ENCODE data around the gene CEP290.
A peak's percentile ranks its signal among the peaks of the same experiment; 100 is the strongest.
"Not testable (repeated sequence)": the region's sequence is repeated elsewhere in the genome, so short reads cannot be mapped to it uniquely, and the experiment has no call there.

Gene CEP290

DNA sequence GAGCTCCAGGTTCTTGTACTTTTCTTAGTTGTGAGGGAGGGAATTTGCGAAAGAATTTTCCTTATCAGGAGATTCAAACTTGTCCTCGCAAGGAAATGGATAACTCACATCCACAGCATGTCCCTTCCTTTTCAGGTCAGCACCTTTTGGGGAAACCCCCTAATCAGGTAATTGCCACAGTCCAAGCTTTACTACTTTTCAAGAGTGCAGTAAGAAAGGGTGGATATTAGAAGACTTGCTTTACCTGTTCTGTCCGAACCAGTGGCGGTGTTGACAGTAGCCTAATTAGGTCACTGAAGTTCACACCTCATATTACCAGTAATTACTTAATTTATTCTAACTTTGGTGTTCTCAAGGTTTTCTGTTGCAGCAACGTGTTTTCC is 106.0 kb downstream of the CEP290 start:
- H3K27me3 ChIP-seq (ENCODE audit: control insufficient read depth in 1 of 2, insufficient read depth in 2 of 2, low read length in 2 of 2) = no peaks in the 10 kb centered on the region
- H3K4me3 ChIP-seq (ENCODE audit: low read depth in 1 of 2, low read length in 2 of 2) = peak overlapping the region; percentile 83 to 84
- H3K9me3 ChIP-seq (ENCODE audit: low read length) = no peaks in the 10 kb centered on the region
- H3K27ac ChIP-seq (ENCODE audit: low read depth, low read length) = peak overlapping the region; percentile 70
- H3K4me1 ChIP-seq (ENCODE audit: insufficient read depth, low read length) = peaks cover 23% of the 10 kb centered on the region
- H3K36me3 ChIP-seq (ENCODE audit: insufficient read depth, low read length) = no peaks in the 10 kb centered on the region
- peak overlapping the region; percentile 88 for H3K9ac ChIP-seq (ENCODE audit: low read length)

DNA sequence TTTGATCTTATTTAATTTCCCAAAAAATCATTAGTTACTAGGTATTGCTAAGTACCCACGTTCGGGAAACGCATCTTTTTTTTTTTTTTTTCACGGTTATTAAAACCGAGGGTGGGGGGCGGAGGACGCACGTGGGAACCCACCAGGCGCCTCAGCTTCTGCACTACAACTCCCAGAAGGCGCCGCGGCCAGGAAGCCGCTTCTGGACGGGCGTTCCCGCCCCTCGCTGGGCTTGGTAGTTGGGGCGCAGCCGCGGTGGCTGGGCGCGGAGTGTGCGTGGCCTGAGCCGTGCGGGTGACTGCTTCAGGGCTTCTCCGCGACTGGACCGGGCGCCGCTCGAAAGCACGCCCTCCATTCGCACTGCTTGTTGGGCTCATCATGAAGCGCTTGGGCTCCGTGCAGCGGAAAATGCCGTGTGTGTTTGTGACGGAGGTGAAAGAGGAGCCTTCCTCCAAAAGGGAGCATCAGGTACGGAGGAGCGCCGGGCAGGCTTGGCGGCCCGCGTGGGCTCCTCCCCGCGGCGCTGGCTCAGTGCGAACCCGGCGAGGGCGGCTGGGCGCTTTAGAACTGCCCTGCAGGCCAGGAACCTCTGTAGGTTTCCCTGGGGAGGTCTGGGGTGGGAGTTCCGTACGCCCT is 106.5 kb downstream of the CEP290 start:
- no peaks in the 10 kb centered on the region for H3K36me3 ChIP-seq (ENCODE audit: insufficient read depth, low read length)
- no peaks in the 10 kb centered on the region for H3K27me3 ChIP-seq (ENCODE audit: control insufficient read depth in 1 of 2, insufficient read depth in 2 of 2, low read length in 2 of 2)
- peak overlapping the region; percentile 88 for H3K9ac ChIP-seq (ENCODE audit: low read length)
- H3K27ac ChIP-seq (ENCODE audit: low read depth, low read length) = peak overlapping the region; percentile 70
- H3K4me1 ChIP-seq (ENCODE audit: insufficient read depth, low read length) = peaks cover 23% of the 10 kb centered on the region
- H3K4me3 ChIP-seq (ENCODE audit: low read depth in 1 of 2, low read length in 2 of 2) = peak overlapping the region; percentile 83 to 84
- no peaks in the 10 kb centered on the region for H3K9me3 ChIP-seq (ENCODE audit: low read length)

DNA sequence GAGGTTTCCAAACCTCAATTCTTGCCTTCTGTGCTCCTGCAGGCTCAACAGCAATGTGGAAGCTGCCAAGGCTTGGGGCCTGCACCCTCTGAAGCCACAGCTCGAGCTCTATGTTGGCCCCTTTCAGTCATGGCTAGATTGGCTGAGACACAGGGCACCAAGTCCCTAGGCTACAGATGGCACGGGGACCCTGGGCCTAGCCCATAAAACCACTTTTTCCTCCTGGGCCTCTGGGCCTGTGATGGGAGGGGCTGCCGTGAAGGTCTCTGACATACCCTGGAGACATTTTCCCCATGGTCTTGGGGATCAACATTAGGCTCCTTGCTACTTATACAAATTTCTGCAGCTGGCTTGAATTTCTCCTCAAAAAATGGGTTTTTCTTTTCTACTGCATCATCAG is 110.7 kb downstream of the CEP290 start:
- H3K36me3 ChIP-seq (ENCODE audit: insufficient read depth, low read length); H3K27me3 ChIP-seq (ENCODE audit: control insufficient read depth in 1 of 2, insufficient read depth in 2 of 2, low read length in 2 of 2); H3K4me3 ChIP-seq (ENCODE audit: low read depth in 1 of 2, low read length in 2 of 2); H3K27ac ChIP-seq (ENCODE audit: low read depth, low read length); H3K9me3 ChIP-seq (ENCODE audit: low read length); H3K9ac ChIP-seq (ENCODE audit: low read length): not testable (repeated sequence)
- H3K4me1 ChIP-seq (ENCODE audit: insufficient read depth, low read length) = peaks cover 11% of the 10 kb centered on the region

DNA sequence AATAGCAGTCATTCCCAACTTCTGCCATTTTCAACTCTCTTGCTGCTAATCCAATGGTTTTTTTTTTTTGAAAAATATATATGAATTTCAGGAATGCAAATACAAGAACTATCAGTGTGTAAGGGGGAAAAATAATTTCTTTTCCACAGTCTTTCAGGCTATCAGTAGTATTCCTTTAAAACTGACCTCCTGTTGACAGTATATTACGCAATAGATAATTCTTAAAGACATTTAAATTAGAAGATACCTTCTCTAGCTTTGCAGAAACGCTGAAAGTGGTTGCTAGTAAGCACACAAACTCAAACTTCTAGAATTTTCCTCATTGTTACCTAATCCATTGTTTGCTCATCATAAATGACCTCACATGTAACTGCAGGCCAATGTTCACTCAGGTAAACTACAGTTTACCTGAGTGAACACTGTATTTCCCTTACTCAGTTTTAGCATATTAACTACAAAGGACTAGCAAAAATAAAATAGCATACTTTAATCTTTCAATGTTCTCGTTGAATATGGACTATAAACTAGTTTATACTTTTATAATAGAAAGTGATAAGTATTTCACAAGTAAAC is 112.7 kb downstream of the CEP290 start, which contains the start of gene C12orf50:
Gene C12orf50, minus strand, starts transcription at position 309 of the 573 bp plus-strand sequence. CDS start 2,439 bp downstream, outside the sequence.
- no peaks in the 10 kb centered on the region for H3K9me3 ChIP-seq (ENCODE audit: low read length)
- H3K27me3 ChIP-seq (ENCODE audit: control insufficient read depth in 1 of 2, insufficient read depth in 2 of 2, low read length in 2 of 2) = no peaks in the 10 kb centered on the region
- no peaks in the 10 kb centered on the region for H3K36me3 ChIP-seq (ENCODE audit: insufficient read depth, low read length)
- H3K4me3 ChIP-seq (ENCODE audit: low read depth in 1 of 2, low read length in 2 of 2) = no peak within 1 kb of the TSS
- no peak within 1 kb of the TSS for H3K27ac ChIP-seq (ENCODE audit: low read depth, low read length)
- no peaks in the 10 kb centered on the region for H3K4me1 ChIP-seq (ENCODE audit: insufficient read depth, low read length)
- no peak within 1 kb of the TSS for H3K9ac ChIP-seq (ENCODE audit: low read length)

DNA sequence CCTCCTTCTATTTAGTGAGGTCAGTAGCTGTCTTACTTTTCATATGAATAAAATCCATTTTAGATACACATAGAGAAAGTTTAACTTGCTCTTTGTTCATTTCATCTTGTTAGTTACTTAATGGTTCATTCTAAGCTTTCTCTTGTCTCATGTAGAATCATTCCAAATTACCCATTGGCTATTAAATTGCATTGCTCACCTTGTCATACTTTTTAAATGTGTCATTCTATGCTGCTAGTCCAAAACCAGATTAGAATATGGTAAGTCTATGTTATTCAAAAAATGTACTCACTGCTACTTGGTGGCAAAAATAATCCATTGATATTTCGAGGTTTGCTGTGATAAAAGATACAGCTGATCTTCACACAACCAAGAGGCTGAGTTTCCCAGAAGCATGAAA is 115.7 kb downstream of the CEP290 start:
- no peaks in the 10 kb centered on the region for H3K36me3 ChIP-seq (ENCODE audit: insufficient read depth, low read length)
- no peak overlapping the region for H3K4me3 ChIP-seq (ENCODE audit: low read depth in 1 of 2, low read length in 2 of 2)
- H3K9me3 ChIP-seq (ENCODE audit: low read length) = no peaks in the 10 kb centered on the region
- H3K4me1 ChIP-seq (ENCODE audit: insufficient read depth, low read length) = no peaks in the 10 kb centered on the region
- H3K27ac ChIP-seq (ENCODE audit: low read depth, low read length) = no peak overlapping the region
- H3K27me3 ChIP-seq (ENCODE audit: control insufficient read depth in 1 of 2, insufficient read depth in 2 of 2, low read length in 2 of 2) = no peaks in the 10 kb centered on the region
- no peak overlapping the region for H3K9ac ChIP-seq (ENCODE audit: low read length)

DNA sequence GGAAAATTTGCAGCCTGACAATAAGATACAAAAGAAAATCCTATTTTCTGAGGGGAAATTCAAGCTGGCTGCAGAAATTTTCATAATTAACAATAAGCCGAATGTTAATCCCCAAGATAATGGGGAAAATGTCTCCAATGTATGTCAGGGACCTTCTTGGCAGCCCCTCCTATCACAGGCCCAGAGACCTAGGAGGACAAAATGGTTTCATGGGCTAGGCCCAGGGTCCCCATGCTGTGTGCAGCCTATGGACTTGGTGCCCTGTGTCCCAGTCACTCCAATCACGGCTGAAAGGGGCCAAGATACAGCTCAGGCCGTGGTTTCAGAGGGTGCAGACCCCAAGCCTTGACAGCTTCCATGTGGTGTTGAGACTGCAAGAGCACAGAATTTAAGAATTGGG is 123.9 kb downstream of the CEP290 start:
- Histone ChIP-seq H3K27me3 (ENCODE audit: control insufficient read depth in 1 of 2, insufficient read depth in 2 of 2, low read length in 2 of 2) (no peaks in the 10 kb centered on the region), H3K4me3 (ENCODE audit: low read depth in 1 of 2, low read length in 2 of 2) (no peak overlapping the region), H3K27ac (ENCODE audit: low read depth, low read length) (no peak overlapping the region), H3K9ac (ENCODE audit: low read length) (no peak overlapping the region), H3K4me1 (ENCODE audit: insufficient read depth, low read length) (no peaks in the 10 kb centered on the region), H3K9me3 (ENCODE audit: low read length) (no peaks in the 10 kb centered on the region), H3K36me3 (ENCODE audit: insufficient read depth, low read length) (no peaks in the 10 kb centered on the region)

DNA sequence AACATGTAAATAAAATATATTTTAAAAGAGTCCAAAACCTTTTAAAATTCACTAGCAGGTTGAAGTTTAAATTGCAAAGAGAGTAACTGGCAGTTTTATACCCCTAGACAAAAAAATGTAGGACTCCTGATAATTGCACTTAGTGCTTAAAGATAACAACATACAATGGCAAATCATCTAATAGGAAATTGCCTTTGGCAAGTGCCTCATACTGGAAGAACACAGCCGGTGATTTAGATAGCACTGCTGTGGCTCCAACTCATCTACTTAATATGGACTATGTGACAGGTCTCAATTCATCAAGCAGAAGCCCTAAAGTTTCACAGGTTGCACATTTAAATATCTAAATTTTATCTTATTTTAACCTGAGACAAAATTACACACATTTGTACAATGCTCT is 126.1 kb downstream of the CEP290 start:
- Histone ChIP-seq H3K27ac (ENCODE audit: low read depth, low read length) (no peak overlapping the region), H3K9ac (ENCODE audit: low read length) (no peak overlapping the region), H3K27me3 (ENCODE audit: control insufficient read depth in 1 of 2, insufficient read depth in 2 of 2, low read length in 2 of 2) (no peaks in the 10 kb centered on the region), H3K4me1 (ENCODE audit: insufficient read depth, low read length) (no peaks in the 10 kb centered on the region), H3K4me3 (ENCODE audit: low read depth in 1 of 2, low read length in 2 of 2) (no peak overlapping the region), H3K36me3 (ENCODE audit: insufficient read depth, low read length) (no peaks in the 10 kb centered on the region), H3K9me3 (ENCODE audit: low read length) (no peaks in the 10 kb centered on the region)

DNA sequence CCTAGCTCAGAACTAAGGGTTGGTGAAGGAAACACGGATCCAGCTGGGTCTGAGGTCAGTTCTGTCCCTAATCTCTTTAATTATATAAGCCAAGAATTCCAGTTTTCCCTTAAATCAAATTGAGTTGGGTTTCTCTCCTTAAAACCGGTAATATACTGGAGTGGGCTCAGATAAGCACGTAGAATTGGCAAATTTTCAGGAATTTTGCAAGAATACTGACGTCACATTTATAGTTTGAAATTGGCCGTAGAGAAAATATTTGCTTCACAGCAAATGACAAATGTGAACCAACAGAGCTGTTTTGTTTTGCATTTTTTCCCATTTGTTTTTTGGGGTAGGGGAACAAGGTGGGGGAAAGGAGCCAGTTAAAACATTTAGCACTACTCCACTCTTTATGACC is 130.1 kb downstream of the CEP290 start:
- no peaks in the 10 kb centered on the region for H3K36me3 ChIP-seq (ENCODE audit: insufficient read depth, low read length)
- H3K4me1 ChIP-seq (ENCODE audit: insufficient read depth, low read length) = no peaks in the 10 kb centered on the region
- H3K27ac ChIP-seq (ENCODE audit: low read depth, low read length) = no peak overlapping the region
- H3K9me3 ChIP-seq (ENCODE audit: low read length) = no peaks in the 10 kb centered on the region
- H3K27me3 ChIP-seq (ENCODE audit: control insufficient read depth in 1 of 2, insufficient read depth in 2 of 2, low read length in 2 of 2) = no peaks in the 10 kb centered on the region
- no peak overlapping the region for H3K9ac ChIP-seq (ENCODE audit: low read length)
- H3K4me3 ChIP-seq (ENCODE audit: low read depth in 1 of 2, low read length in 2 of 2) = no peak overlapping the region

DNA sequence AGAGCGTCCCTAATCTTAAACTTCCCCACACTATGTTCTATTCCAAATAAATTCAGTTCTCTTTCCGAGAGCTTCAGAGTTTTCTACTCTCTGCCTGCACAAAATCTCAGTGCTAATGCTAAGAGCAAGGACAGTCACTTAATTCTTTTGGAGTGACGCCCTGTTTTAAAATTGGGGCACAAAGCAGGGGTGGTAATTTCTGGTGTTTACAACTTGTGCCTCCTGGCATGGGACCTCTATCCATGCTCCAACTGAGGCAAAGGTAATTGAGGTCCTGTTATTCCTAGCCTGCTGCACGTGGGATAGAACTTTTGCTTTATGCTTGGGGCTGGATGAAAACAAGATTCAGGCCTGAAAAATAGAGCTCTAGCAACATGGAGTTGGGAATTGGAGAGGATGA is 135.5 kb downstream of the CEP290 start:
- Histone ChIP-seq H3K9me3 (ENCODE audit: low read length) (no peaks in the 10 kb centered on the region), H3K36me3 (ENCODE audit: insufficient read depth, low read length) (no peaks in the 10 kb centered on the region), H3K9ac (ENCODE audit: low read length) (no peak overlapping the region), H3K4me1 (ENCODE audit: insufficient read depth, low read length) (no peaks in the 10 kb centered on the region), H3K4me3 (ENCODE audit: low read depth in 1 of 2, low read length in 2 of 2) (no peak overlapping the region), H3K27me3 (ENCODE audit: control insufficient read depth in 1 of 2, insufficient read depth in 2 of 2, low read length in 2 of 2) (no peaks in the 10 kb centered on the region), H3K27ac (ENCODE audit: low read depth, low read length) (no peak overlapping the region)

DNA sequence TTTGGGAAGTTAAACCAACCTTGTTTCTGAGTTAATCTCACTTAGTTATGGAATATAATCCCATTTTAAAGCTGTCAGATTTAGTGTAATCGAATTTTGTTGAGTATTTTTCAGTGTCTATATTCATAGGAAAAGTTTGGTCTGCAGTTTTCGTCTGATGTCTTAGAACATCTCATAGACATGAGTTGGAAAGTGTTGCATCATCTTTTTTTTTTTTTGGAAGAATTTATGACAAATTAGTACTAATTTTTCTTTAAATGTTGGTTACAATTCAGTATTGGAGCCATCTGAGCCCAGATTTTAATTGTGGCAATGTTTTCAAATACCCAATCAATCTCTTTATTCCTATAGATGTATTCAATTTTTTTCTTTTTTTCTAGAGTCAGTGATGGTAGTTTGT is 140.6 kb downstream of the CEP290 start:
- H3K27me3 ChIP-seq (ENCODE audit: control insufficient read depth in 1 of 2, insufficient read depth in 2 of 2, low read length in 2 of 2) = no peaks in the 10 kb centered on the region
- no peak overlapping the region for H3K9ac ChIP-seq (ENCODE audit: low read length)
- H3K4me1 ChIP-seq (ENCODE audit: insufficient read depth, low read length) = no peaks in the 10 kb centered on the region

More for the DNA sequence above, 140.6 kb downstream of the CEP290 start:
- no peaks in the 10 kb centered on the region for H3K36me3 ChIP-seq (ENCODE audit: insufficient read depth, low read length)
- no peak overlapping the region for H3K27ac ChIP-seq (ENCODE audit: low read depth, low read length)
- H3K4me3 ChIP-seq (ENCODE audit: low read depth in 1 of 2, low read length in 2 of 2) = no peak overlapping the region
- no peaks in the 10 kb centered on the region for H3K9me3 ChIP-seq (ENCODE audit: low read length)
